ENCODE results near the gene NSG2.

Gene NSG2

DNA sequence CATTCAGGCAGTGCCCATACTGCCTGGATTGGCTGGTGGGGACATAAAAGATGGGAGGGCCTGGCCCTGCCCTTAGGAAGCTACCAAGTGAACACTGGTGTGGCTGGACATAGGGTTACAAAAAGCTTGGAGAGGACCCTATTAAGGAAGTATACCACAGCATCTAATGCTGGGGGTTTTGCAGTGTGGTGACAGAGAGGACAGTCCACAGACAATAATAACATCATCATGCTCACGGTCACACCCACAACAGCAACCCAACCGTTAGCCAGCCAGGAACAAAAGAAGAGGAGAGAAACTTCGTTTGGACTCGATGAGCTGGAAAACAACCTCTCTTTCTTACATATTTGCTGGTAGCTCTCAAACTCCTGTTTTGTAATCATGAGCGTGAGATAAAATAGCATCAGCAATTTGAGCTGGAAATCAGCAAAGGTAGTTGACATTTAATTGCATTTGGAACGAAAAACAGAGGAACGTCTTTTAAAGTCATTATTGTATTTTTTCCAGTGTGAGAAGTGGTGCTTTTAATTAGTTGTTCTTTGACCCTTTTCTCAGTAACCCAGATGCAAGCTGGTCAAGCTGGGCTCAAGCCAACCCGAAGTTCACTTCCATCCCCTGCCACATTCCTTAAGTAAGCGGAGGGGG lies 73.4 kb downstream of the NSG2 start:
- no peak overlapping the region for H3K27ac ChIP-seq
- TF ChIP-seq, protein P1, sequence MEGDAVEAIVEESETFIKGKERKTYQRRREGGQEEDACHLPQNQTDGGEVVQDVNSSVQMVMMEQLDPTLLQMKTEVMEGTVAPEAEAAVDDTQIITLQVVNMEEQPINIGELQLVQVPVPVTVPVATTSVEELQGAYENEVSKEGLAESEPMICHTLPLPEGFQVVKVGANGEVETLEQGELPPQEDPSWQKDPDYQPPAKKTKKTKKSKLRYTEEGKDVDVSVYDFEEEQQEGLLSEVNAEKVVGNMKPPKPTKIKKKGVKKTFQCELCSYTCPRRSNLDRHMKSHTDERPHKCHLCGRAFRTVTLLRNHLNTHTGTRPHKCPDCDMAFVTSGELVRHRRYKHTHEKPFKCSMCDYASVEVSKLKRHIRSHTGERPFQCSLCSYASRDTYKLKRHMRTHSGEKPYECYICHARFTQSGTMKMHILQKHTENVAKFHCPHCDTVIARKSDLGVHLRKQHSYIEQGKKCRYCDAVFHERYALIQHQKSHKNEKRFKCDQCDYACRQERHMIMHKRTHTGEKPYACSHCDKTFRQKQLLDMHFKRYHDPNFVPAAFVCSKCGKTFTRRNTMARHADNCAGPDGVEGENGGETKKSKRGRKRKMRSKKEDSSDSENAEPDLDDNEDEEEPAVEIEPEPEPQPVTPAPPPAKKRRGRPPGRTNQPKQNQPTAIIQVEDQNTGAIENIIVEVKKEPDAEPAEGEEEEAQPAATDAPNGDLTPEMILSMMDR (IDR thresholded peaks at IDR 0.05): no peak
- no peak for TF ChIP-seq ZFX (IDR thresholded peaks at IDR 0.05; ENCODE audit: borderline replicate concordance)

DNA sequence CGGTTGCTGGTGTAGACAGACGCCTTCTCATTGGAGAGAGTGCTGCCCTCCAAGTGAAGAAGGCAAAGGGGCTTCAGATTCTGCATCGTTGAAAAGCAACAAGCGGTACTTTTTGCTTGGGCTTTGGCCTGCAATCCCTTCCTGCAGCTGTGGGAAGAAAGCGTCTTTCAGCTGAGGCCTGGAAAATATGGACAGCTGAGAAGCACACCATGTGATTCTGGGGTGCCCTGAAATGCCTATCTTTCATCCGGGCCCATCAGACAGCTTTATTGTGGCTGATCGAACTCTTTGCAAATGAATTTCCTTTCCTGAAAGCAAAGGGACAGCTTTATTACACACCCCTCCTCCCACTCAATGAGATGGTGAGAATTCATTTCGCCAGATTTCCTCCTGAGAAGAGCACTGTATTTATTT lies 74.0 kb downstream of the NSG2 start:
- no peak for TF ChIP-seq ZFX (IDR thresholded peaks at IDR 0.05; ENCODE audit: borderline replicate concordance)
- no peak overlapping the region for H3K27ac ChIP-seq

DNA sequence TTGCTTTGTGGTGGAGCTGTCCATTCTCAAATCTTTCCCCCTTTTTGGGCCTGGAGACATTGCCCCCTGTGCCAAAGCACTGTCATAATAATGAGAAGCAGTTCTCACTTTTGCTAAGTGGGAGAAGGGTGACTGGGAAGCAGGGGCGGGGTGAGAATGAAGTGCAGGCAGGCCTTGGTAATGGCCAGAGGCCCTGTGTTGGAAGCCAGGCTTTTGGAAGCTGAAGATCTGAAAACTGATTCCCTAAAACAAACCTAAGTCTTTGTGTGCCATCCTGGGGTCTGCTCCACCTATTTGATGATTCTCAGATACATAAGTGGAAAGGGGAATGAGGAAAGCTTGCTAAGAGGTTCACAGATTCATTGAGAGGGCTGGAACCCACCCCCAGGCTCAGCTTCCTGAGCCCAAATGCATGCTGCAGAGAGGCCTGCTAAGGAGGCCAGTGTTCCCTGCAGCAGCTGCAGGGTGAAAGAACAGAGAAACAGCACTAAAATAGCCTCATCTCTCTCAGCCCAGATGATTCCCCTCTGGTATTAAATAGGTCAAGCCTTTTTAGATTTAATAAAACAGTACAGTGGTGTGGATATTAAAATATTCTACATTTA lies 75.0 kb downstream of the NSG2 start:
- TF ChIP-seq, protein P1 (IDR thresholded peaks at IDR 0.05): no peak
- no peak for TF ChIP-seq ZFX (IDR thresholded peaks at IDR 0.05; ENCODE audit: borderline replicate concordance)
- H3K27ac ChIP-seq: no peak overlapping the region

DNA sequence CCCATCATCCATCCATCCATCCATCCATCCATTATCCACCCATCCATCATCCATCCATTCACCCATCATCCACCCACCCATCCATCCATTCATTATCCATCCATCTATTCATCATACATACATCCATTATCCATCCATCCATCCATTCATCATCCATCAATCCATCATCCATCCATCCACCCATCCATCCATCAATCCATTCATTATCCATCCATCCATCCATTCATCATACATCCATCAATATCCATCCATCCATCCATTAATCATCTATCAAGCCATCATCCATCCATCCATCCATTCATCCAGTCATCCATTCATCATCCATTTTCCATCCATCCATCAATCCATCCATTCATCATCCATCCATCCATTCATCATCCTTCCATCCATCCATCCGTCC lies 89.0 kb downstream of the NSG2 start:
- TF ChIP-seq ZFX (IDR thresholded peaks at IDR 0.05; ENCODE audit: borderline replicate concordance): no peak
- TF ChIP-seq, protein P1 (IDR thresholded peaks at IDR 0.05): no peak
- no peak overlapping the region for H3K27ac ChIP-seq

DNA sequence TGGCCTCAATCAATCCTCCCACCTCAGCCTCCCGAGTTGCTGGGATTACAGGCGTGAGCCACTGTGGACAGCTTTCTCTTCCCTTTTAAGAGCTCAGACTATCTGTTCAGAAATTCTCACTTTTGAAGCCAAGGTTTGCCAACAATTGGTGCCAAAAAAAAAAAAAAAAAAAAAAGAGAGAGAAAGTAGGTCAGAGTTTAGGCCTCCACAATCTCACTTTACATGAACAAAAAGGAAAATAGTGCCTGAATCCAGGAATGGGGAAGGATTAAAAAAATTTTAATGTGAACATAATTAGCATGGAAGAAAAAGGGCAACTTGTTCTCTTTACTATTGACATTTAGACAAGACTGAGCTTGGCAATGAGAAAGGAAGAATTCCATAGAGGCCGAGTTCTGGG lies 94.1 kb downstream of the NSG2 start:
- TF ChIP-seq, protein P1 (IDR thresholded peaks at IDR 0.05): no peak
- no peak for TF ChIP-seq ZFX (IDR thresholded peaks at IDR 0.05; ENCODE audit: borderline replicate concordance)

DNA sequence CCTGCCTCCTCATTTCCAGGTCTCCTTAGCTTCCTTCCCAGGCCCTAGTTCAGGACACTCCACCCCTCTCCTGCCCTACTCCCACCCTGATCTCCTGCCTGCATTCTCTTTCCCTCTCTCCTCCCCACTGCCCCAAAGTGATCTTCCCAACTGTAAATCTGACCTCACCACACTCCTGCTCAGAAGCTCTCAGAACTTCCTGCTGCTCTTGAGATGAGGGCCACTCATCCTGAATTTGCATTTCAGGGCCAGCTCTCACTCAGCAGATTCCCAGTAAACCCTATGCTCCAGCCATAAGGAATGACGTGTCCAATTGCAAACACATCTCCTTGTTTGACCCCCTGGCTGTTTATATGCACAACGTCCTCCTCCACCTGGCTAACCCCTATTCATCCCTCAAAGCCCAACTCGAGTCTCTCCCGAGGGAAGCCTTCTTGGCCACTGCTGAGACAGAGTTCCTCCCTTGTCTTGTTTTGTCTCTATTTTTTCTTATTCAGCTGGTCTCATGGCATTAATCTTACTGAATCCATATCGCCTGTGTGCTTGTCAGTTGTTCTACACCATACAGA lies 95.0 kb downstream of the NSG2 start:
- TF ChIP-seq ZFX (IDR thresholded peaks at IDR 0.05; ENCODE audit: borderline replicate concordance): no peak
- TF ChIP-seq, protein P1 (IDR thresholded peaks at IDR 0.05): no peak
- no peak overlapping the region for H3K27ac ChIP-seq

More for the DNA sequence above, 94.1 kb downstream of the NSG2 start:
- no peak overlapping the region for H3K27ac ChIP-seq

DNA sequence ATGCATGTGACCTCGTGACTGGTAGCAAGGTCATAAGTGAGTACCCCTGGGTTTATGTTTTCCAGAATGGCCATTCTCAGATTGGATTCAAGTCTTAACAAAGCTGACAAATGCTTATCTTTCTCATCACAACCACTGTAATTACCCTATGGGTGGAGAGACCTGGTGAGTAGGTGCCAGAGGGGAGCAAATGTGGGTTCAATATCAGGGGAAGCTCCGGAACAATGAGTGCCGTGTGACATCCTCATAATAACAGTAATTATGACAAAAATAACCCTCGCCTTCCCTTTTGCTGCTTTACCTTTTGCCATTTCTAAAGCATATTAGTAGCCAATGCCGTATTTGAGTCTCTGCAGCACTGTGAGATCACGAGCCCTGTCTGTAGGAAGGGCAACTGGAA lies 95.9 kb downstream of the NSG2 start:
- no peak overlapping the region for H3K27ac ChIP-seq
- no peak for TF ChIP-seq ZFX (IDR thresholded peaks at IDR 0.05; ENCODE audit: borderline replicate concordance)
- TF ChIP-seq, protein P1 (IDR thresholded peaks at IDR 0.05): no peak
